ENCODE data around the gene ABHD3.

GRCh38 chr18:21714474-21714873 is 9.9 kb upstream of the ABHD3 start:
- TF ChIP-seq, protein P1, sequence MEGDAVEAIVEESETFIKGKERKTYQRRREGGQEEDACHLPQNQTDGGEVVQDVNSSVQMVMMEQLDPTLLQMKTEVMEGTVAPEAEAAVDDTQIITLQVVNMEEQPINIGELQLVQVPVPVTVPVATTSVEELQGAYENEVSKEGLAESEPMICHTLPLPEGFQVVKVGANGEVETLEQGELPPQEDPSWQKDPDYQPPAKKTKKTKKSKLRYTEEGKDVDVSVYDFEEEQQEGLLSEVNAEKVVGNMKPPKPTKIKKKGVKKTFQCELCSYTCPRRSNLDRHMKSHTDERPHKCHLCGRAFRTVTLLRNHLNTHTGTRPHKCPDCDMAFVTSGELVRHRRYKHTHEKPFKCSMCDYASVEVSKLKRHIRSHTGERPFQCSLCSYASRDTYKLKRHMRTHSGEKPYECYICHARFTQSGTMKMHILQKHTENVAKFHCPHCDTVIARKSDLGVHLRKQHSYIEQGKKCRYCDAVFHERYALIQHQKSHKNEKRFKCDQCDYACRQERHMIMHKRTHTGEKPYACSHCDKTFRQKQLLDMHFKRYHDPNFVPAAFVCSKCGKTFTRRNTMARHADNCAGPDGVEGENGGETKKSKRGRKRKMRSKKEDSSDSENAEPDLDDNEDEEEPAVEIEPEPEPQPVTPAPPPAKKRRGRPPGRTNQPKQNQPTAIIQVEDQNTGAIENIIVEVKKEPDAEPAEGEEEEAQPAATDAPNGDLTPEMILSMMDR (IDR thresholded peaks at IDR 0.05), result no peak
- TF ChIP-seq POLR2A (IDR thresholded peaks at IDR 0.05), result no peak

Measured in heart left ventricle (tissue), 13 donors.